SK-N-SH treated with all-trans-retinoic acid at 6 μM for 48 hours (cell line): Measurements from ENCODE around the gene LRRC4C.

Source experiments
- ATAC-seq: fragments of 200-7000 bp; cut with Tn5 transposase; 3 replicates; pipeline ENCODE4 v1.9.1; 2020; ENCODE audit warnings: mild to moderate bottlenecking, moderate library complexity
- CSDC2 ChIP-seq: fragments of 250-450 bp; sonication (Bioruptor Pico); IDR thresholded peaks from 2 replicates; pipeline ENCODE4 v1.5.0; 2020; ENCODE audit warnings: mild to moderate bottlenecking, moderate library complexity
- CSRNP3 ChIP-seq: fragments of 250-450 bp; sonication (Bioruptor Pico); IDR thresholded peaks from 2 replicates; pipeline ENCODE4 v1.5.1; 2021; ENCODE audit warnings: mild to moderate bottlenecking, moderate library complexity
- ESRRG ChIP-seq: fragments of 250-450 bp; sonication (Bioruptor Pico); IDR thresholded peaks from 2 replicates; pipeline ENCODE4 v1.6.1; 2021; ENCODE audit warnings: mild to moderate bottlenecking
- GLIS3 ChIP-seq: fragments of 250-450 bp; sonication (Bioruptor Pico); IDR thresholded peaks from 2 replicates; pipeline ENCODE4 v1.5.0; 2020; ENCODE audit warnings: mild to moderate bottlenecking, moderate library complexity
- ISL1 ChIP-seq: fragments of 250-450 bp; sonication (Bioruptor Pico); IDR thresholded peaks from 2 replicates; pipeline ENCODE4 v2.1.2; 2022; ENCODE audit warnings: mild to moderate bottlenecking, moderate library complexity
- OSR1 ChIP-seq: fragments of 250-450 bp; sonication (Bioruptor Pico); IDR thresholded peaks from 2 replicates; pipeline ENCODE4 v1.8.0; 2022; ENCODE audit warnings: moderate library complexity, mild to moderate bottlenecking, inconsistent platforms
- PATZ1 ChIP-seq: fragments of 250-450 bp; sonication (Bioruptor Pico); IDR thresholded peaks from 2 replicates; pipeline ENCODE4 v1.8.0; 2020; ENCODE audit warnings: mild to moderate bottlenecking, moderate library complexity, borderline replicate concordance
- POU6F1 ChIP-seq: fragments of 250-450 bp; sonication (Bioruptor Pico); IDR thresholded peaks from 2 replicates; pipeline ENCODE4 v1.8.0; 2021; ENCODE audit warnings: low read depth, mild to moderate bottlenecking, moderate library complexity, borderline replicate concordance
- PPARA ChIP-seq: fragments of 250-450 bp; sonication (Bioruptor Pico); IDR thresholded peaks from 2 replicates; pipeline ENCODE4 v1.5.0; 2020; ENCODE audit warnings: mild to moderate bottlenecking, borderline replicate concordance
- RARB ChIP-seq: fragments of 250-450 bp; sonication (Bioruptor Pico); IDR thresholded peaks from 2 replicates; pipeline ENCODE4 v1.8.0; 2021; ENCODE audit warnings: mild to moderate bottlenecking, moderate library complexity
- SNAI2 ChIP-seq: fragments of 250-450 bp; sonication (Bioruptor Pico); IDR thresholded peaks from 2 replicates; pipeline ENCODE4 v1.5.0; 2020; ENCODE audit warnings: mild to moderate bottlenecking, moderate library complexity
- TCF4 ChIP-seq: fragments of 250-450 bp; sonication (Bioruptor Pico); IDR thresholded peaks from 2 replicates; pipeline ENCODE4 v1.8.0; 2021; ENCODE audit warnings: mild to moderate bottlenecking, moderate library complexity, borderline replicate concordance
- TSHZ2 ChIP-seq: fragments of 250-450 bp; sonication (Bioruptor Pico); IDR thresholded peaks from 2 replicates; pipeline ENCODE4 v1.5.0; 2020; ENCODE audit warnings: mild to moderate bottlenecking, moderate library complexity
- ZC3H10 ChIP-seq: fragments of 250-450 bp; sonication (Bioruptor Pico); IDR thresholded peaks from 2 replicates; pipeline ENCODE4 v1.5.1; 2021; ENCODE audit warnings: mild to moderate bottlenecking, moderate library complexity
- ZFP3 ChIP-seq: fragments of 250-450 bp; sonication (Bioruptor Pico); IDR thresholded peaks from 2 replicates; pipeline ENCODE4 v1.5.0; 2020; ENCODE audit warnings: mild to moderate bottlenecking, moderate library complexity
- ZFP30 ChIP-seq: fragments of 450-650 bp; formaldehyde crosslinking; IDR thresholded peaks from 2 replicates; pipeline ENCODE4 v1.5.0; 2022; ENCODE audit warnings: mild to moderate bottlenecking, moderate library complexity
- ZNF565 ChIP-seq: fragments of 450-650 bp; formaldehyde crosslinking; conservative IDR thresholded peaks from 2 replicates; pipeline ENCODE4 v1.5.0; 2020; ENCODE audit warnings: low read depth, mild to moderate bottlenecking, moderate library complexity
- ZNF70 ChIP-seq: fragments of 450-650 bp; formaldehyde crosslinking; IDR thresholded peaks from 2 replicates; pipeline ENCODE4 v1.5.0; 2020; ENCODE audit warnings: mild to moderate bottlenecking, moderate library complexity

LRRC4C gene

GRCh38 chr11:41074318-41074717 is 385.1 kb downstream of the LRRC4C start:
- ATAC-seq: no peak
- TF ChIP-seq GLIS3 (CRISPR knock-in tag): no peak
- no peak for TF ChIP-seq POU6F1 (CRISPR knock-in tag)
- no peak for TF ChIP-seq ISL1 (CRISPR knock-in tag)
- TF ChIP-seq ZNF565 (CRISPR knock-in tag): no peak
- TF ChIP-seq ZNF70 (CRISPR knock-in tag): no peak
- no peak for TF ChIP-seq PPARA
- TF ChIP-seq OSR1 (CRISPR knock-in tag): no peak
- no peak for TF ChIP-seq TSHZ2 (CRISPR knock-in tag)
- no peak for TF ChIP-seq CSDC2 (CRISPR knock-in tag)
- no peak for TF ChIP-seq TCF4 (CRISPR knock-in tag)
- TF ChIP-seq ESRRG: no peak
- no peak for TF ChIP-seq PATZ1
- no peak for TF ChIP-seq SNAI2 (CRISPR knock-in tag)
- TF ChIP-seq, all 23 proteins: peak for 0

GRCh38 chr11:41065432-41065831 is 394.0 kb downstream of the LRRC4C start:
- ATAC-seq: no peak
- TF ChIP-seq ZC3H10: no peak
- no peak for TF ChIP-seq CSRNP3 (CRISPR knock-in tag)
- TF ChIP-seq ZFP30 (CRISPR knock-in tag): no peak
- no peak for TF ChIP-seq RARB (CRISPR knock-in tag)
- TF ChIP-seq ISL1 (CRISPR knock-in tag): no peak
- no peak for TF ChIP-seq GLIS3 (CRISPR knock-in tag)
- no peak for TF ChIP-seq PATZ1
- no peak for TF ChIP-seq SNAI2 (CRISPR knock-in tag)
- no peak for TF ChIP-seq CSDC2 (CRISPR knock-in tag)

- no peak for TF ChIP-seq ESRRG
- TF ChIP-seq RARB (CRISPR knock-in tag): no peak
- no peak for TF ChIP-seq ZFP3 (CRISPR knock-in tag)
- TF ChIP-seq CSRNP3 (CRISPR knock-in tag): no peak
- no peak for TF ChIP-seq SNAI2 (CRISPR knock-in tag)
- TF ChIP-seq ZNF565 (CRISPR knock-in tag): no peak
- TF ChIP-seq, all 23 proteins: peak for 0
- ATAC-seq: no peak
Measured at GRCh38 chr11:41058138-41058537, 401.3 kb downstream of the LRRC4C start.
